PC-3 (cell line): Measurements from ENCODE around the gene SCARB2. TPM values are rescaled to one million over a fixed set of nuclear protein-coding genes. Genes with fewer than 3 reads are reported as not detected.

Experiments
- ATAC-seq: fragments of 200-7000 bp; cut with Tn5 transposase; 2 replicates; pipeline ENCODE4 v1.9.1; 2020; ENCODE audit warnings: mild to moderate bottlenecking, moderate library complexity
- BruUV-seq: library from RNA; stranded (reverse); fragments of 400-500 nt; replicated peaks from 2 replicates; lab custom pipeline; 2021; lab: Mats Ljungman, UMichigan
- CTCF ChIA-PET: fragments of 300-600 bp; sonication (Branson Sonifier 250); formaldehyde crosslinking; loops from one replicate; lab custom pipeline; 2022; ENCODE audit warnings: antibody characterized with exemption; lab: Charles Lee
- POLR2A ChIA-PET: fragments of 300-600 bp; sonication (Branson Sonifier 250); formaldehyde crosslinking; loops from one replicate; lab custom pipeline; 2022; ENCODE audit warnings: antibody characterized with exemption; ENCODE audit not compliant: unreplicated experiment; lab: Charles Lee
- DNase-seq: peaks from one replicate; pipeline ENCODE4 v3.0.0-alpha.2; 2015
- H2AFZ ChIP-seq: fragments of 300-600 bp; sonication (generic); 2 replicates; pipeline ENCODE4 v1.6.0; 2016; ENCODE audit warnings: antibody characterized with exemption, low read length
- H3F3A ChIP-seq: fragments of 300-600 bp; sonication (generic); one replicate; pipeline ENCODE4 v1.6.0; 2017; ENCODE audit warnings: antibody characterized with exemption, low read length, control low read depth, mild to moderate bottlenecking; ENCODE audit not compliant: unreplicated experiment
- H3K27ac ChIP-seq: fragments of 300-600 bp; sonication (generic); 2 replicates; pipeline ENCODE4 v1.5.1; 2016; ENCODE audit warnings: mild to moderate bottlenecking, low read length
- H3K27me3 ChIP-seq: fragments of 300-600 bp; sonication (generic); 2 replicates; pipeline ENCODE4 v1.6.1; 2016; ENCODE audit warnings: low read length, mixed read lengths
- H3K36me3 ChIP-seq: fragments of 300-600 bp; sonication (generic); 2 replicates; pipeline ENCODE4 v1.6.1; 2016; ENCODE audit warnings: low read depth, mixed run types, low read length, mixed read lengths
- H3K4me1 ChIP-seq: fragments of 300-600 bp; sonication (generic); 2 replicates; pipeline ENCODE4 v1.5.1; 2016; ENCODE audit warnings: low read length; ENCODE audit not compliant: insufficient read depth
- H3K4me2 ChIP-seq: fragments of 300-600 bp; sonication (generic); 2 replicates; pipeline ENCODE4 v1.6.0; 2016; ENCODE audit warnings: low read length
- H3K4me3 ChIP-seq: fragments of 300-600 bp; sonication (generic); 2 replicates; pipeline ENCODE4 v1.5.1; 2016; ENCODE audit warnings: mild to moderate bottlenecking, low read length, mixed read lengths
- H3K79me2 ChIP-seq: fragments of 300-600 bp; sonication (generic); 2 replicates; pipeline ENCODE4 v1.6.1; 2017; ENCODE audit warnings: low read length, mixed read lengths
- H3K9ac ChIP-seq: fragments of 300-600 bp; sonication (generic); 2 replicates; pipeline ENCODE4 v1.6.0; 2016; ENCODE audit warnings: mild to moderate bottlenecking, low read length
- H3K9me2 ChIP-seq: fragments of 300-600 bp; sonication (generic); replicated peaks from 2 replicates; pipeline ENCODE4 v1.6.1; 2016; ENCODE audit warnings: mixed run types, low read length, mixed read lengths
- H3K9me3 ChIP-seq: fragments of 300-600 bp; sonication (generic); 2 replicates; pipeline ENCODE4 v1.6.1; 2016; ENCODE audit warnings: low read length, mixed read lengths
- H4K20me1 ChIP-seq: fragments of 300-600 bp; sonication (generic); 2 replicates; pipeline ENCODE4 v1.6.1; 2016; ENCODE audit warnings: low read length, mixed read lengths
- EZH2 ChIP-seq: fragments of 300-600 bp; sonication (generic); IDR thresholded peaks from one replicate; pipeline ENCODE4 v1.6.1; 2017; ENCODE audit warnings: antibody characterized with exemption, mild to moderate bottlenecking, low read length; ENCODE audit not compliant: unreplicated experiment
- EZH2phosphoT487 ChIP-seq: fragments of 300-600 bp; sonication (generic); IDR thresholded peaks from 2 replicates; pipeline ENCODE4 v1.6.1; 2018; ENCODE audit warnings: mild to moderate bottlenecking, antibody characterized with exemption, low read length, borderline replicate concordance
- intact Hi-C: fragments of 100-400 bp; cut with micrococcal nuclease; formaldehyde crosslinking; loops from 2 replicates; pipeline ENCODE4 v1.9.0; 2023
- total RNA-seq: library from RNA; depleted of rRNA; stranded (reverse); fragments of >200 nt; gene quantifications from 2 replicates; pipeline ENCODE4 v1.2.3, GENCODE V29; 2014
- TF ChIP-seq, protein P1 (sequence below): fragments of 300-600 bp; sonication (generic); conservative IDR thresholded peaks from 2 replicates; pipeline ENCODE4 v1.5.1; 2017; ENCODE audit warnings: antibody characterized with exemption, low read depth, mild to moderate bottlenecking, low read length

SCARB2 gene
- total RNA-seq, 1 experiment from 2014 or later = 56.3 TPM

DNA sequence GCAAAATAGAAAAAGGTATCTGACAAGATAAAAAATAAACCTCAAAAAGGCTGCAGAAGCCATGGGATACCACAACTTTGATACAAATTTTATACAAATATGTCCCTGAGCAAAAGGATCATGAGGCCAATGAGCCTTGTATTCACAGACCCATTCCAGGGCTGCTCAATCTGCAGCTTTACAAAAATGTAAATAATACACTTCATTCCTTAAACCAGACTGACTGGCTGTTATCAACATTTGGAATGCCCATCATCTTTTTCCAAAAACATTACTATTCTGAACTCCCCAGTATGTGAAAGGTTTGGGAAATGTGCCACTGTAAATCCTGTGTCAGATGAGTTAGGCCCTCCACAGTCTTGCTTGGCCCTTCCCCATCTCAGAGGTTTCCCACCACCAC lies 25.5 kb downstream of the SCARB2 start:
- no peaks in the 10 kb centered on the region for H3F3A ChIP-seq
- H3K9me2 ChIP-seq = no peaks in the 10 kb centered on the region
- H3K79me2 ChIP-seq = no peaks in the 10 kb centered on the region
- H3K36me3 ChIP-seq = peaks cover 9% of the 10 kb centered on the region
- no peak overlapping the region for H3K4me2 ChIP-seq
- TF ChIP-seq EZH2 = no peak
- no peak for TF ChIP-seq EZH2phosphoT487
- TF ChIP-seq, protein P1, sequence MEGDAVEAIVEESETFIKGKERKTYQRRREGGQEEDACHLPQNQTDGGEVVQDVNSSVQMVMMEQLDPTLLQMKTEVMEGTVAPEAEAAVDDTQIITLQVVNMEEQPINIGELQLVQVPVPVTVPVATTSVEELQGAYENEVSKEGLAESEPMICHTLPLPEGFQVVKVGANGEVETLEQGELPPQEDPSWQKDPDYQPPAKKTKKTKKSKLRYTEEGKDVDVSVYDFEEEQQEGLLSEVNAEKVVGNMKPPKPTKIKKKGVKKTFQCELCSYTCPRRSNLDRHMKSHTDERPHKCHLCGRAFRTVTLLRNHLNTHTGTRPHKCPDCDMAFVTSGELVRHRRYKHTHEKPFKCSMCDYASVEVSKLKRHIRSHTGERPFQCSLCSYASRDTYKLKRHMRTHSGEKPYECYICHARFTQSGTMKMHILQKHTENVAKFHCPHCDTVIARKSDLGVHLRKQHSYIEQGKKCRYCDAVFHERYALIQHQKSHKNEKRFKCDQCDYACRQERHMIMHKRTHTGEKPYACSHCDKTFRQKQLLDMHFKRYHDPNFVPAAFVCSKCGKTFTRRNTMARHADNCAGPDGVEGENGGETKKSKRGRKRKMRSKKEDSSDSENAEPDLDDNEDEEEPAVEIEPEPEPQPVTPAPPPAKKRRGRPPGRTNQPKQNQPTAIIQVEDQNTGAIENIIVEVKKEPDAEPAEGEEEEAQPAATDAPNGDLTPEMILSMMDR = no peak
- POLR2A ChIA-PET = no interaction called here
- intact Hi-C loops = no loop called here
- ATAC-seq = no peak
- no peak overlapping the region for H3K27ac ChIP-seq
- no peaks in the 10 kb centered on the region for H4K20me1 ChIP-seq
- H3K9ac ChIP-seq = no peak overlapping the region
- CTCF ChIA-PET = no interaction called here
- no peak overlapping the region for H2AFZ ChIP-seq
- no peak overlapping the region for H3K4me3 ChIP-seq
- no peaks in the 10 kb centered on the region for H3K4me1 ChIP-seq
- no peaks in the 10 kb centered on the region for H3K27me3 ChIP-seq
- H3K9me3 ChIP-seq = no peaks in the 10 kb centered on the region
- no TSS peak for BruUV-seq
- no peak for DNase-seq

DNA sequence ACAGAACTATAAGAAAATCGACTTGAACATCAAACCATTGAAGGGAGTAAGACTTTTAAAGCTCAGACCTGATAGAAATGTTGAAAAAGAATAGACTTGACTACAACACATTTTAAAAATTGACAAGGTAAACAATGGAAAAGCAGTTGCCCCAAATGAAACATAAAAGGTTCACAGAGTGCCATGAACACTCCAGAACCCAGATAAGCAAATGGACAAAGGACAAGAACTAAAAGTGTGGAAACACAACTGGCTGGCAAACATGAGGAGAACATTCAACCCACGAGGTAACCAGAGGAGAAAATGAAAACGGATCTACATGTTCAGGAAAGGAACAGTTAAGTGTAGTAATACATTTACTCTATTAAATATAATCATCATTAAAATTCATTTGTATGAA lies 26.5 kb downstream of the SCARB2 start:
- no peak overlapping the region for H3K9ac ChIP-seq

DNA sequence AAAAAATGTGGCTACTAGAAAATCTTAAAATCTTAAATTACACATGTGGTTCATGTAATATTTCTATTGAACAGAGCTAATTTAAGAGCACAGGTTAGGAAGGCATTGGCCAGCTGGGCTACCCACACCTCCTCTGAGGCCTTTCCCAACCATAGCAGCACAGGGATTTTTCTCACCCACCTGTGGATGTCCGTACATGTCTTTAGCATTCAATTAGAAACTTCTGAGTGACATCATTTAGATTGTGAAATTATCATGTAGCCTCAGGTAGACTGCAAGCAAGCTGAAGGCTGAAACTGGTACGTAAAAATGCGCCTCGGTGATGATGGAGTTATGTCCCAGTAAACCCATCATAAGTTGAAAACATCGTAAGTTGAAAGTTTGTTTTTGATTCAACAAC lies 31.2 kb downstream of the SCARB2 start:
- intact Hi-C loops = loop anchor here (5.0 kb wide), 1 partner anchor 320 kb away; no protein-coding TSS in a partner anchor
- Histone ChIP-seq H3F3A (no peaks in the 10 kb centered on the region), H3K9ac (no peak overlapping the region), H3K9me2 (no peaks in the 10 kb centered on the region), H3K4me2 (no peak overlapping the region), H3K9me3 (no peaks in the 10 kb centered on the region), H3K4me1 (no peaks in the 10 kb centered on the region), H2AFZ (no peak overlapping the region), H3K27me3 (no peaks in the 10 kb centered on the region), H3K4me3 (no peak overlapping the region), H4K20me1 (no peaks in the 10 kb centered on the region), H3K79me2 (no peaks in the 10 kb centered on the region), H3K36me3 (0 out of 2 replicates have a peak, but pooled peaks cover 3% of the 10 kb centered on the region), H3K27ac (no peak overlapping the region)
- no peak for ATAC-seq
- CTCF ChIA-PET = no interaction called here
- BruUV-seq = no TSS peak
- POLR2A ChIA-PET = no interaction called here
- TF ChIP-seq EZH2 (no peak), EZH2phosphoT487 (no peak)
- TF ChIP-seq, protein P1 = no peak
- DNase-seq = no peak

More for the DNA sequence above, 26.5 kb downstream of the SCARB2 start:
- H3K9me2 ChIP-seq = no peaks in the 10 kb centered on the region
- no peak for TF ChIP-seq EZH2phosphoT487
- TF ChIP-seq EZH2 = no peak
- TF ChIP-seq, protein P1 = no peak
- ATAC-seq = no peak
- H3K36me3 ChIP-seq = 0 out of 2 replicates have a peak, but pooled peaks cover 3% of the 10 kb centered on the region
- no peaks in the 10 kb centered on the region for H3F3A ChIP-seq
- POLR2A ChIA-PET = no interaction called here
- H3K4me3 ChIP-seq = no peak overlapping the region
- no peak for DNase-seq
- BruUV-seq = no TSS peak
- H4K20me1 ChIP-seq = no peaks in the 10 kb centered on the region
- no peak overlapping the region for H3K27ac ChIP-seq
- no peaks in the 10 kb centered on the region for H3K9me3 ChIP-seq
- H3K4me1 ChIP-seq = no peaks in the 10 kb centered on the region
- intact Hi-C loops = no loop called here
- no peaks in the 10 kb centered on the region for H3K27me3 ChIP-seq
- H3K79me2 ChIP-seq = no peaks in the 10 kb centered on the region
- CTCF ChIA-PET = no interaction called here
- H3K4me2 ChIP-seq = no peak overlapping the region
- no peak overlapping the region for H2AFZ ChIP-seq
